KMS-11 (cell line): ENCODE data around the gene PPP2R3B.

ENCODE experiments used
- H2AFZ ChIP-seq: fragments of 200-600 bp; sonication (generic); 2 replicates; pipeline ENCODE4 v1.6.1; 2016; ENCODE audit warnings: antibody characterized with exemption, mixed run types, low read depth
- H3K27ac ChIP-seq: fragments of 200-600 bp; sonication (generic); 2 replicates; pipeline ENCODE4 v1.6.1; 2016; ENCODE audit warnings: mild to moderate bottlenecking, mixed run types
- H3K27me3 ChIP-seq: fragments of 200-600 bp; sonication (generic); 2 replicates; pipeline ENCODE4 v1.6.1; 2017; ENCODE audit warnings: mild to moderate bottlenecking, low read depth, mixed run types, moderate library complexity; ENCODE audit not compliant: insufficient read depth
- H3K36me3 ChIP-seq: fragments of 200-600 bp; sonication (generic); 2 replicates; pipeline ENCODE4 v1.6.1; 2017; ENCODE audit warnings: mild to moderate bottlenecking, mixed run types; ENCODE audit not compliant: insufficient read depth
- H3K4me1 ChIP-seq: fragments of 200-600 bp; sonication (generic); 2 replicates; pipeline ENCODE4 v1.6.1; 2016; ENCODE audit warnings: mild to moderate bottlenecking, low read depth, mixed run types; ENCODE audit not compliant: poor library complexity, severe bottlenecking
- H3K4me2 ChIP-seq: fragments of 200-600 bp; sonication (generic); 2 replicates; pipeline ENCODE4 v1.7.0; 2016; ENCODE audit warnings: mild to moderate bottlenecking, mixed run types
- H3K4me3 ChIP-seq: fragments of 200-600 bp; sonication (generic); IDR thresholded peaks from 2 replicates; pipeline ENCODE4 v1.6.1; 2017; ENCODE audit warnings: low read depth, low read length, mixed read lengths; ENCODE audit not compliant: insufficient read depth
- H3K79me2 ChIP-seq: fragments of 200-600 bp; sonication (generic); 2 replicates; pipeline ENCODE4 v1.6.1; 2016; ENCODE audit warnings: low read depth, mixed run types; ENCODE audit not compliant: insufficient read depth
- H3K9ac ChIP-seq: fragments of 200-600 bp; sonication (generic); 2 replicates; pipeline ENCODE4 v1.6.1; 2016; ENCODE audit warnings: mild to moderate bottlenecking, mixed run types
- H4K20me1 ChIP-seq: fragments of 200-600 bp; sonication (generic); 2 replicates; pipeline ENCODE4 v1.6.1; 2016; ENCODE audit warnings: mild to moderate bottlenecking, mixed run types; ENCODE audit not compliant: insufficient read depth
- TF ChIP-seq, protein P1 (sequence below): fragments of 200-600 bp; sonication (generic); conservative IDR thresholded peaks from 2 replicates; pipeline ENCODE4 v1.6.1; 2017; ENCODE audit warnings: low read depth, mild to moderate bottlenecking, antibody characterized with exemption, low read length, moderate library complexity, mixed read lengths

Gene PPP2R3B

GRCh38 chrX:332916-333610, 53.6 kb downstream of the PPP2R3B start:
- Histone ChIP-seq H3K36me3 (no peaks in the 10 kb centered on the region), H3K27ac (no peak overlapping the region), H3K4me3 (no peak overlapping the region), H3K4me2 (no peak overlapping the region), H2AFZ (no peak overlapping the region), H4K20me1 (no peaks in the 10 kb centered on the region), H3K9ac (no peak overlapping the region), H3K79me2 (no peaks in the 10 kb centered on the region), H3K27me3 (no peaks in the 10 kb centered on the region), H3K4me1 (no peaks in the 10 kb centered on the region)
- TF ChIP-seq, protein P1, sequence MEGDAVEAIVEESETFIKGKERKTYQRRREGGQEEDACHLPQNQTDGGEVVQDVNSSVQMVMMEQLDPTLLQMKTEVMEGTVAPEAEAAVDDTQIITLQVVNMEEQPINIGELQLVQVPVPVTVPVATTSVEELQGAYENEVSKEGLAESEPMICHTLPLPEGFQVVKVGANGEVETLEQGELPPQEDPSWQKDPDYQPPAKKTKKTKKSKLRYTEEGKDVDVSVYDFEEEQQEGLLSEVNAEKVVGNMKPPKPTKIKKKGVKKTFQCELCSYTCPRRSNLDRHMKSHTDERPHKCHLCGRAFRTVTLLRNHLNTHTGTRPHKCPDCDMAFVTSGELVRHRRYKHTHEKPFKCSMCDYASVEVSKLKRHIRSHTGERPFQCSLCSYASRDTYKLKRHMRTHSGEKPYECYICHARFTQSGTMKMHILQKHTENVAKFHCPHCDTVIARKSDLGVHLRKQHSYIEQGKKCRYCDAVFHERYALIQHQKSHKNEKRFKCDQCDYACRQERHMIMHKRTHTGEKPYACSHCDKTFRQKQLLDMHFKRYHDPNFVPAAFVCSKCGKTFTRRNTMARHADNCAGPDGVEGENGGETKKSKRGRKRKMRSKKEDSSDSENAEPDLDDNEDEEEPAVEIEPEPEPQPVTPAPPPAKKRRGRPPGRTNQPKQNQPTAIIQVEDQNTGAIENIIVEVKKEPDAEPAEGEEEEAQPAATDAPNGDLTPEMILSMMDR = no peak

GRCh38 chrX:332496-332860, 54.2 kb downstream of the PPP2R3B start:
- no peak overlapping the region for H2AFZ ChIP-seq

GRCh38 chrX:331825-332495, 54.7 kb downstream of the PPP2R3B start:
- H3K36me3 ChIP-seq = no peaks in the 10 kb centered on the region
- H3K9ac ChIP-seq = no peak overlapping the region
- TF ChIP-seq, protein P1 = no peak
- H4K20me1 ChIP-seq = no peaks in the 10 kb centered on the region
- H2AFZ ChIP-seq = no peak overlapping the region
- H3K79me2 ChIP-seq = no peaks in the 10 kb centered on the region
- no peak overlapping the region for H3K4me3 ChIP-seq
- no peaks in the 10 kb centered on the region for H3K27me3 ChIP-seq
- H3K4me2 ChIP-seq = no peak overlapping the region
- H3K4me1 ChIP-seq = no peaks in the 10 kb centered on the region
- no peak overlapping the region for H3K27ac ChIP-seq

More at GRCh38 chrX:332496-332860, 54.2 kb downstream of the PPP2R3B start:
- Histone ChIP-seq H3K4me3 (no peak overlapping the region), H3K36me3 (no peaks in the 10 kb centered on the region), H3K27ac (no peak overlapping the region), H3K9ac (no peak overlapping the region), H3K4me2 (no peak overlapping the region), H3K27me3 (no peaks in the 10 kb centered on the region), H3K79me2 (no peaks in the 10 kb centered on the region), H4K20me1 (no peaks in the 10 kb centered on the region), H3K4me1 (no peaks in the 10 kb centered on the region)
- TF ChIP-seq, protein P1 = no peak

GRCh38 chrX:331151-331824, 55.4 kb downstream of the PPP2R3B start:
- Histone ChIP-seq H3K4me1 (no peaks in the 10 kb centered on the region), H4K20me1 (no peaks in the 10 kb centered on the region), H3K4me3 (no peak overlapping the region), H2AFZ (no peak overlapping the region), H3K4me2 (no peak overlapping the region), H3K27ac (no peak overlapping the region), H3K27me3 (no peaks in the 10 kb centered on the region), H3K79me2 (no peaks in the 10 kb centered on the region), H3K9ac (no peak overlapping the region), H3K36me3 (no peaks in the 10 kb centered on the region)
- TF ChIP-seq, protein P1 = no peak
